Measurements from ENCODE around the gene MAP7.

DNA sequence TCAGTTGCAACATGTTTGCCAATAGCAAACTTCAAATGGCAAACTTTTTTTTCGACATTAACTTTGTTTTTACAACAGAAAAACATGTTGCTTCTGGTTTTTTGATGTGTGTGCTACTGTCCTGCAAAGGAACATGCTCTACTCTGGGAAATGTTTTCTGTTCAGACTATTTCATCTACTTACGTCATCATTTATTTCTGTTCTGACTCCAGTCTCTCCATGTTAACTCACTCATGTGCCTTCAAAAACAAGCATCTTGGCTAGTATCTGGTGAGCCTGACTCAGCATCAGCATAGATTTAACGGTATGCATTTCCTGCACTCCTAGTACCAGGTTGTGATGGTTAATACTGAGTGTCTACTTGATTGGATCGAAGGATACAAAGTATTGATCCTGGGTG is 36.1 kb upstream of the MAP7 start:
- TF ChIP-seq, protein P1, sequence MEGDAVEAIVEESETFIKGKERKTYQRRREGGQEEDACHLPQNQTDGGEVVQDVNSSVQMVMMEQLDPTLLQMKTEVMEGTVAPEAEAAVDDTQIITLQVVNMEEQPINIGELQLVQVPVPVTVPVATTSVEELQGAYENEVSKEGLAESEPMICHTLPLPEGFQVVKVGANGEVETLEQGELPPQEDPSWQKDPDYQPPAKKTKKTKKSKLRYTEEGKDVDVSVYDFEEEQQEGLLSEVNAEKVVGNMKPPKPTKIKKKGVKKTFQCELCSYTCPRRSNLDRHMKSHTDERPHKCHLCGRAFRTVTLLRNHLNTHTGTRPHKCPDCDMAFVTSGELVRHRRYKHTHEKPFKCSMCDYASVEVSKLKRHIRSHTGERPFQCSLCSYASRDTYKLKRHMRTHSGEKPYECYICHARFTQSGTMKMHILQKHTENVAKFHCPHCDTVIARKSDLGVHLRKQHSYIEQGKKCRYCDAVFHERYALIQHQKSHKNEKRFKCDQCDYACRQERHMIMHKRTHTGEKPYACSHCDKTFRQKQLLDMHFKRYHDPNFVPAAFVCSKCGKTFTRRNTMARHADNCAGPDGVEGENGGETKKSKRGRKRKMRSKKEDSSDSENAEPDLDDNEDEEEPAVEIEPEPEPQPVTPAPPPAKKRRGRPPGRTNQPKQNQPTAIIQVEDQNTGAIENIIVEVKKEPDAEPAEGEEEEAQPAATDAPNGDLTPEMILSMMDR (IDR thresholded peaks at IDR 0.05; ENCODE audit: low read depth, low read length), result no peak
- no peak for TF ChIP-seq POLR2A (IDR thresholded peaks at IDR 0.05; ENCODE audit: extremely low read depth, insufficient read length)
- TF ChIP-seq, protein P2, sequence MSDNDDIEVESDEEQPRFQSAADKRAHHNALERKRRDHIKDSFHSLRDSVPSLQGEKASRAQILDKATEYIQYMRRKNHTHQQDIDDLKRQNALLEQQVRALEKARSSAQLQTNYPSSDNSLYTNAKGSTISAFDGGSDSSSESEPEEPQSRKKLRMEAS (IDR thresholded peaks at IDR 0.05; ENCODE audit: low read depth, low read length), result no peak

Data from NB4 (cell line).